Middle frontal gyrus (tissue), 1 donor: Measurements from ENCODE around the gene MRPL23.
"Not testable (repeated sequence)": the region's sequence is repeated elsewhere in the genome, so short reads cannot be mapped to it uniquely, and the experiment has no call there.

Source experiments
- DNase-seq: peaks from one replicate; pipeline ENCODE4 v3.0.0-alpha.2; 2015; ENCODE audit warnings: low spot score; ENCODE audit errors: extremely low spot score

Gene MRPL23

GRCh38 chr11:1933416-1934334 is 13.5 kb upstream of the MRPL23 start:
- DNase-seq = no peak

- DNase-seq = no peak
These were observed 12.6 kb upstream of the MRPL23 start for GRCh38 chr11:1934335-1935155.

GRCh38 chr11:1935156-1936071 is 11.7 kb upstream of the MRPL23 start:
- DNase-seq = no peak

- no peak for DNase-seq
These were observed 10.9 kb upstream of the MRPL23 start for GRCh38 chr11:1936072-1936780.

GRCh38 chr11:1936781-1937615 is 10.1 kb upstream of the MRPL23 start:
- no peak for DNase-seq

GRCh38 chr11:1937616-1938342 is 9.4 kb upstream of the MRPL23 start:
- no peak for DNase-seq

GRCh38 chr11:1938343-1939005 is 8.7 kb upstream of the MRPL23 start:
- no peak for DNase-seq

- DNase-seq = no peak
These were observed 8.0 kb upstream of the MRPL23 start for GRCh38 chr11:1939006-1939625.

- DNase-seq = not testable (repeated sequence)
These were observed 7.3 kb upstream of the MRPL23 start for GRCh38 chr11:1939788-1940187.

GRCh38 chr11:1942558-1943260 is 4.4 kb upstream of the MRPL23 start:
- DNase-seq = no peak

- no peak for DNase-seq
These were observed 3.6 kb upstream of the MRPL23 start for GRCh38 chr11:1943576-1943975.

GRCh38 chr11:1943977-1944376 is 3.2 kb upstream of the MRPL23 start:
- DNase-seq = no peak

GRCh38 chr11:1947592-1948237 is 583 bp downstream of the MRPL23 start:
- no peak for DNase-seq

GRCh38 chr11:1948389-1948788 is 1.3 kb downstream of the MRPL23 start:
- no peak for DNase-seq

GRCh38 chr11:1949302-1949701 is 2.2 kb downstream of the MRPL23 start:
- DNase-seq = no peak

GRCh38 chr11:1949922-1950321 is 2.8 kb downstream of the MRPL23 start:
- DNase-seq = no peak
